Esophagus muscularis mucosa (tissue), 4 donors: ENCODE data around the gene SOX2. TPM values are rescaled to one million over a fixed set of nuclear protein-coding genes. Genes with fewer than 3 reads are reported as not detected.
A peak's percentile ranks its signal among the peaks of the same experiment; 100 is the strongest.

Experiments used
- DNase-seq: peaks from one replicate; pipeline ENCODE4 v3.0.0-alpha.2; 2017; ENCODE audit errors: extremely low spot score
- H3K27ac ChIP-seq, 4 donors: fragments of 200-600 bp; sonication (generic); replicated peaks in 1 of 4; 1 replicate in 3 of 4; 2 replicates in 1 of 4; pipeline ENCODE4 v1.5.1; 2016 to 2019; ENCODE audit warnings: mild to moderate bottlenecking in 1 of 4
- H3K27me3 ChIP-seq, 4 donors: fragments of 200-600 bp; sonication (generic); one replicate each; pipeline versions ENCODE4 v1.5.1 to v1.6.0; 2016 to 2019
- H3K36me3 ChIP-seq, 4 donors: fragments of 200-600 bp; sonication (generic); one replicate each; pipeline ENCODE4 v1.5.1; 2016 to 2019
- H3K4me1 ChIP-seq, 4 donors: fragments of 200-600 bp; sonication (generic); one replicate each; pipeline ENCODE4 v1.5.1; 2016 to 2019
- H3K4me3 ChIP-seq, 4 donors: fragments of 200-600 bp; sonication (generic); 1 replicate in 2 of 4; 2 replicates in 2 of 4; pipeline ENCODE4 v1.5.1; 2016 to 2019; ENCODE audit warnings: mild to moderate bottlenecking in 4 of 4, moderate library complexity in 1 of 4
- H3K9me3 ChIP-seq, 4 donors: fragments of 200-600 bp; sonication (generic); 1 replicate in 3 of 4; 2 replicates in 1 of 4; pipeline ENCODE4 v1.5.1; 2016 to 2019
- CTCF ChIP-seq, 3 experiments: fragments of 200-600 bp in 2 of 3; fragments of 450-650 bp in 1 of 3; sonication (generic) in 2 of 3; IDR thresholded peaks; one replicate each; pipeline ENCODE4 v1.5.1; 2017 to 2019; ENCODE audit warnings: antibody characterized with exemption in 3 of 3, mild to moderate bottlenecking in 2 of 3, moderate library complexity in 1 of 3
- EP300 ChIP-seq: sonication (generic); formaldehyde crosslinking; IDR thresholded peaks from one replicate; pipeline ENCODE4 v1.6.1; 2017; ENCODE audit warnings: antibody characterized with exemption
- POLR2A ChIP-seq: fragments of 450-650 bp; IDR thresholded peaks from one replicate; pipeline ENCODE4 v1.6.1; 2017; ENCODE audit warnings: antibody characterized with exemption, moderate library complexity, mild to moderate bottlenecking, low read depth
- POLR2AphosphoS5 ChIP-seq, 2 donors: sonication (generic); formaldehyde crosslinking; IDR thresholded peaks; one replicate each; pipeline ENCODE4 v1.6.1; 2017; ENCODE audit warnings: antibody characterized with exemption in 2 of 2
- WGBS: methylation state at CpG from one replicate; pipeline ENCODE4 v1.1.5; 2018; 5-methylcytosine and 5-hydroxymethylcytosine counted together
- intact Hi-C: fragments of 100-400 bp; cut with DNase I; formaldehyde crosslinking; loops from one replicate; pipeline ENCODE4 v1.15.1; 2023
- total RNA-seq, 4 donors: library from RNA; depleted of rRNA; stranded (reverse); fragments of >200 nt; gene quantifications; one replicate each; pipeline versions ENCODE4 v1.1.0 to v1.2.1, GENCODE V29; 2016

Gene SOX2
- total RNA-seq, 4 donors from 2014 or later = 2.5 to 7.3 (median 4.0) TPM

GRCh38 chr3:181710345-181711291 is 1.1 kb upstream of the SOX2 start:
- Histone ChIP-seq H3K27me3 (peaks cover 0 to 100% (median 86%) of the 10 kb centered on the region in 4 donors), H3K36me3 (no peaks in the 10 kb centered on the region), H3K4me3 (peak overlapping the region in 3 of 4 donors; percentile 45 to 51 (median 49)), H3K4me1 (peaks cover 17 to 38% (median 35%) of the 10 kb centered on the region in 4 donors), H3K9me3 (no peaks in the 10 kb centered on the region), H3K27ac (no peak overlapping the region)
- TF ChIP-seq CTCF (IDR thresholded peaks at IDR 0.05) = no peak
- TF ChIP-seq EP300 = no peak
- TF ChIP-seq POLR2A = no peak
- no peak for TF ChIP-seq POLR2AphosphoS5 (IDR thresholded peaks at IDR 0.05)
- no peak for DNase-seq
- intact Hi-C loops = loop anchor here (2.0 to 5.0 kb wide), 2 partner anchors 547 to 972 kb away; no protein-coding TSS in a partner anchor
- 22% methylated on average over 27 of the region's 37 CpGs for WGBS

GRCh38 chr3:181712226-181712552 is 464 bp downstream of the SOX2 start:
- DNase-seq = peak; percentile 17
- WGBS = 1% methylated on average over 30 of the region's 44 CpGs
- peak overlapping the region; percentile 35 to 47 (median 44) for H3K27ac ChIP-seq
- TF ChIP-seq CTCF (IDR thresholded peaks at IDR 0.05) (no peak), POLR2A (no peak), POLR2AphosphoS5 (IDR thresholded peaks at IDR 0.05) (no peak), EP300 (no peak)
- intact Hi-C loops = loop anchor here (5.0 kb wide), 1 partner anchor 545 kb away; no protein-coding TSS in a partner anchor
- H3K9me3 ChIP-seq = no peaks in the 10 kb centered on the region
- H3K4me3 ChIP-seq = peak overlapping the region; percentile 45 to 51 (median 48)
- H3K36me3 ChIP-seq = no peaks in the 10 kb centered on the region
- H3K4me1 ChIP-seq = peaks cover 17 to 38% (median 35%) of the 10 kb centered on the region in 4 donors
- peaks cover 0 to 100% (median 83%) of the 10 kb centered on the region in 4 donors for H3K27me3 ChIP-seq

GRCh38 chr3:181712553-181713279 is 991 bp downstream of the SOX2 start:
- peak overlapping the region; percentile 35 to 47 (median 44) for H3K27ac ChIP-seq
- DNase-seq = peak; percentile 70

GRCh38 chr3:181713280-181713647 is 1.5 kb downstream of the SOX2 start:
- TF ChIP-seq EP300 = no peak
- TF ChIP-seq POLR2A = no peak
- no peak for TF ChIP-seq POLR2AphosphoS5 (IDR thresholded peaks at IDR 0.05)
- TF ChIP-seq CTCF (IDR thresholded peaks at IDR 0.05) = no peak
- Histone ChIP-seq H3K27ac (peak overlapping the region in 1 of 4 donors; percentile 40), H3K27me3 (peaks cover 0 to 100% (median 80%) of the 10 kb centered on the region in 4 donors), H3K36me3 (no peaks in the 10 kb centered on the region), H3K4me1 (peaks cover 17 to 38% (median 35%) of the 10 kb centered on the region in 4 donors), H3K4me3 (peak overlapping the region; percentile 45 to 51 (median 48)), H3K9me3 (no peaks in the 10 kb centered on the region)
- peak; percentile 57 for DNase-seq
- WGBS = 9% methylated on average over 11 of the region's 11 CpGs
- intact Hi-C loops = loop anchor here (5.0 kb wide), 1 partner anchor 544 kb away; no protein-coding TSS in a partner anchor

More at GRCh38 chr3:181712553-181713279, 991 bp downstream of the SOX2 start:
- H3K4me1 ChIP-seq = peaks cover 17 to 38% (median 35%) of the 10 kb centered on the region in 4 donors
- H3K36me3 ChIP-seq = no peaks in the 10 kb centered on the region
- 4% methylated on average over 19 of the region's 65 CpGs for WGBS
- no peaks in the 10 kb centered on the region for H3K9me3 ChIP-seq
- H3K27me3 ChIP-seq = peaks cover 0 to 100% (median 83%) of the 10 kb centered on the region in 4 donors
- intact Hi-C loops = loop anchor here (5.0 kb wide), 1 partner anchor 545 kb away; no protein-coding TSS in a partner anchor
- TF ChIP-seq CTCF (IDR thresholded peaks at IDR 0.05) (no peak), EP300 (no peak), POLR2AphosphoS5 (IDR thresholded peaks at IDR 0.05) (no peak), POLR2A (no peak)
- peak overlapping the region; percentile 45 to 51 (median 48) for H3K4me3 ChIP-seq
